ENCODE data around the gene IL11. TPM values are rescaled to one million over a fixed set of nuclear protein-coding genes. Genes with fewer than 3 reads are reported as not detected.
A peak's percentile ranks its signal among the peaks of the same experiment; 100 is the strongest.

IL11 gene
- total RNA-seq, 1 donor from 2014 or later: 183 TPM

DNA sequence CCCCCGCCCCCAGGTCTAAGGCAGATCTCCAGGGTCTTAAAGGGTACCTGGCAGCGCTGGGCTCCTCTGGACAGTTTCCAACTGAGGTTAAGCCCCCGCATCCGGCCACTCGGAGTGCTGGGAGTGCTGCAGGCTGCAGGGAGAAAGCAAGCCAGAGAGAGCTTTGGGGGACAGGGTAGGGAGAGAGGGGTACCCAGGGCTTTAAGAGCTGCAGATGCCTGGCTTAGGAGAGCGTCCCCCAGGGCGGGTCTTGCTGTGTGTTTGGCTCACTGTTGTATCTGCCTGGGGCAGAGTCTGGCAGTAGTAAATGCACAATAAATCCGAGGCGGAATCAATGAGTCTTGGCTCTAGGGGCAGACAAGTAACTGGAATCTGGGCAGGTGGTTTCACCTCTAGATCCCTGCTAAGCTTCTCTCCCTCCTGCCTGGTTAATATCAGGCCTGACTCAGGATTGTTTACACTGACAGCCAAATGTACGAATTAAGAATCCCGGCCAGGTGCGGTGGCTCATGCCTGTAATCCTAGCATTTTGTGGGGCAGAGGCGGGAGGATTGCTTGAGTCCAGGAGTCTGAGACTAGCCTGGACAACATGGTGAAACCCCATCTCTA is 14.9 kb downstream of the IL11 start:
- no peak overlapping the region for H3K27ac Mint-ChIP-seq (ENCODE audit: unreplicated experiment)
- H3K36me3 Mint-ChIP-seq (ENCODE audit: low read depth, unreplicated experiment): peaks cover 4% of the 10 kb centered on the region
- no peaks in the 10 kb centered on the region for H3K36me3 ChIP-seq (ENCODE audit: insufficient read depth, low read length)
- peaks cover 17% of the 10 kb centered on the region for H3K27me3 ChIP-seq (ENCODE audit: insufficient read depth, low read length)
- no peak overlapping the region for H3K4me3 ChIP-seq (ENCODE audit: insufficient read depth, low read depth, low read length)
- H3K27me3 Mint-ChIP-seq (ENCODE audit: low read depth, unreplicated experiment): peaks cover 65% of the 10 kb centered on the region
- H3K9me3 Mint-ChIP-seq (ENCODE audit: unreplicated experiment): peaks cover 6% of the 10 kb centered on the region
- no peak overlapping the region for H2AFZ ChIP-seq (ENCODE audit: low read depth, low read length)
- TF ChIP-seq EZH2 (IDR thresholded peaks at IDR 0.05; ENCODE audit: insufficient read depth, low read length): peak; percentile 26
- TF ChIP-seq, protein P1, sequence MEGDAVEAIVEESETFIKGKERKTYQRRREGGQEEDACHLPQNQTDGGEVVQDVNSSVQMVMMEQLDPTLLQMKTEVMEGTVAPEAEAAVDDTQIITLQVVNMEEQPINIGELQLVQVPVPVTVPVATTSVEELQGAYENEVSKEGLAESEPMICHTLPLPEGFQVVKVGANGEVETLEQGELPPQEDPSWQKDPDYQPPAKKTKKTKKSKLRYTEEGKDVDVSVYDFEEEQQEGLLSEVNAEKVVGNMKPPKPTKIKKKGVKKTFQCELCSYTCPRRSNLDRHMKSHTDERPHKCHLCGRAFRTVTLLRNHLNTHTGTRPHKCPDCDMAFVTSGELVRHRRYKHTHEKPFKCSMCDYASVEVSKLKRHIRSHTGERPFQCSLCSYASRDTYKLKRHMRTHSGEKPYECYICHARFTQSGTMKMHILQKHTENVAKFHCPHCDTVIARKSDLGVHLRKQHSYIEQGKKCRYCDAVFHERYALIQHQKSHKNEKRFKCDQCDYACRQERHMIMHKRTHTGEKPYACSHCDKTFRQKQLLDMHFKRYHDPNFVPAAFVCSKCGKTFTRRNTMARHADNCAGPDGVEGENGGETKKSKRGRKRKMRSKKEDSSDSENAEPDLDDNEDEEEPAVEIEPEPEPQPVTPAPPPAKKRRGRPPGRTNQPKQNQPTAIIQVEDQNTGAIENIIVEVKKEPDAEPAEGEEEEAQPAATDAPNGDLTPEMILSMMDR (IDR thresholded peaks at IDR 0.05; ENCODE audit: insufficient read depth, low read depth, low read length): no peak
- peaks cover 10% of the 10 kb centered on the region for H3K4me1 ChIP-seq (ENCODE audit: insufficient read depth, low read length)
- H3K79me2 ChIP-seq (ENCODE audit: insufficient read depth, low read length): no peaks in the 10 kb centered on the region
- no peak overlapping the region for H3K9ac ChIP-seq (ENCODE audit: low read length)
- DNase-seq (ENCODE audit: low read depth) (no peak), FAIRE-seq (no peak)
- H3K4me2 ChIP-seq (ENCODE audit: low read length): no peak overlapping the region
- H3K4me1 Mint-ChIP-seq (ENCODE audit: low read depth, unreplicated experiment): no peaks in the 10 kb centered on the region
- H4K20me1 ChIP-seq (ENCODE audit: insufficient read depth, low read length): peaks cover 11% of the 10 kb centered on the region
- H3K4me3 Mint-ChIP-seq (ENCODE audit: unreplicated experiment): no peak overlapping the region
- H3K27ac ChIP-seq (ENCODE audit: low read depth, low read length): no peak overlapping the region
- H3K9me3 ChIP-seq (ENCODE audit: insufficient read depth, low read depth, low read length): no peaks in the 10 kb centered on the region

DNA sequence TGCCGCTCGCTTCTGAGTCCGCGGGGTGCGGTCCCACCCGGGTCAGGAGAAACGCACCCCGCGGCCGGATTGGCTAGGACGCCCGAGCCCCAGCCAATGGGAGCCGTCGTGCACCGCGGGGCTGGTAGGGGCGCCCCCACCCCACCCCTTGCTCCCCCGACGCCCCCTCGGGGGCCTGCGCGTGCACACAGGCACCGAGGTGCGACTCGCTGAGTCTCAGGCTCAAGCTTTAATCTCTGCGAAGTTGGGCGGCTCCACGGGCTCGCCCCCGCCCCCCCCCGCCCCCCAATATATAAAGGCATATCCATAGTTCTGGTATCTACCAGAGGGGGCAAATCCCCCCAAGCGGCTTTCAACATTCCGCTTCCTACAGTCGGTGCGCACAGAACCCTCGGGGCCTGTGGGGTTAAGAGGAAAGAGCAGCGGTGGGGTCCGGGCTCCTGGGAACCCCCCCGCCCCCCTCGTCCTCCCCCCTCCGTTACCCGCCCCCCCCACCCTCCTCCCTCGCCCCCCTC is 15.5 kb downstream of the IL11 start, which contains the start of gene COX6B2:
COX6B2 (minus strand) TSS at position 22 of the 515 bp plus-strand sequence. CDS start 198 bp downstream, outside the sequence.
- Mint-ChIP-seq H3K9me3 (ENCODE audit: unreplicated experiment) (peaks cover 6% of the 10 kb centered on the region), H3K27me3 (ENCODE audit: low read depth, unreplicated experiment) (peaks cover 65% of the 10 kb centered on the region), H3K4me3 (ENCODE audit: unreplicated experiment) (peak within 1 kb of the TSS; percentile 79), H3K4me1 (ENCODE audit: low read depth, unreplicated experiment) (no peaks in the 10 kb centered on the region), H3K27ac (ENCODE audit: unreplicated experiment) (no peak within 1 kb of the TSS), H3K36me3 (ENCODE audit: low read depth, unreplicated experiment) (peaks cover 4% of the 10 kb centered on the region)
- H3K79me2 ChIP-seq (ENCODE audit: insufficient read depth, low read length): no peaks in the 10 kb centered on the region
- DNase-seq (ENCODE audit: low read depth) (no peak), FAIRE-seq (no peak)
- peak within 1 kb of the TSS; percentile 81 for H2AFZ ChIP-seq (ENCODE audit: low read depth, low read length)
- H3K4me3 ChIP-seq (ENCODE audit: insufficient read depth, low read depth, low read length): peak within 1 kb of the TSS; percentile 17
- H3K27ac ChIP-seq (ENCODE audit: low read depth, low read length): no peak within 1 kb of the TSS
- peaks cover 17% of the 10 kb centered on the region for H3K27me3 ChIP-seq (ENCODE audit: insufficient read depth, low read length)
- peaks cover 11% of the 10 kb centered on the region for H4K20me1 ChIP-seq (ENCODE audit: insufficient read depth, low read length)
- no peaks in the 10 kb centered on the region for H3K9me3 ChIP-seq (ENCODE audit: insufficient read depth, low read depth, low read length)
- H3K9ac ChIP-seq (ENCODE audit: low read length): peak within 1 kb of the TSS; percentile 43
- peak within 1 kb of the TSS; percentile 82 for H3K4me2 ChIP-seq (ENCODE audit: low read length)
- H3K4me1 ChIP-seq (ENCODE audit: insufficient read depth, low read length): peaks cover 10% of the 10 kb centered on the region
- no peaks in the 10 kb centered on the region for H3K36me3 ChIP-seq (ENCODE audit: insufficient read depth, low read length)
- peak; percentile 73 for TF ChIP-seq EZH2 (IDR thresholded peaks at IDR 0.05; ENCODE audit: insufficient read depth, low read length)
- TF ChIP-seq, protein P1 (IDR thresholded peaks at IDR 0.05; ENCODE audit: insufficient read depth, low read depth, low read length): no peak
